GM21526 (cell line): ENCODE results near the gene CMPK2.
"Not testable (repeated sequence)": the region's sequence is repeated elsewhere in the genome, so short reads cannot be mapped to it uniquely, and the experiment has no call there.

Experiments
- ATAC-seq: cut with Tn5 transposase; IDR thresholded peaks from one replicate; pipeline ENCODE4 v1.9.1; 2021; ENCODE audit warnings: moderate library complexity; ENCODE audit not compliant: unreplicated experiment, low FRiP score

CMPK2 gene

DNA sequence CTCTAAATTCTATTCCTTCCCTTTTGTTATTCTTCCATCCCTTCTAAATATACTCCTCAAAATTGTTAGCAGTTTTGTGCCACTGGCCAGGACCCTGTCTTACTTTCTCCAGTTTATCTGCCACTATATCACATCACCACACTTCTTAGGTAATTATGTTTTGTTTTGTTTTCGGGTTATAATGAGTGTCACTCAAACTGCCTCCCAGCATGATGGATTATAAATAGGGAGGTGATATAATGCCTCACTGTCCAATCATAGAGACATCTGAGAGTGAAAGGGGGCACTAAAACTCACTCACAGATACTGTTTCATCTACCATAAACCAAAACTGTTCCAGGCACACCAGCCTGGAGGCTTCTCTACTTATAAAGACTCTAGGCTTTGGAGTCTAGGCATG lies 15.3 kb upstream of the CMPK2 start:
- no peak for ATAC-seq

DNA sequence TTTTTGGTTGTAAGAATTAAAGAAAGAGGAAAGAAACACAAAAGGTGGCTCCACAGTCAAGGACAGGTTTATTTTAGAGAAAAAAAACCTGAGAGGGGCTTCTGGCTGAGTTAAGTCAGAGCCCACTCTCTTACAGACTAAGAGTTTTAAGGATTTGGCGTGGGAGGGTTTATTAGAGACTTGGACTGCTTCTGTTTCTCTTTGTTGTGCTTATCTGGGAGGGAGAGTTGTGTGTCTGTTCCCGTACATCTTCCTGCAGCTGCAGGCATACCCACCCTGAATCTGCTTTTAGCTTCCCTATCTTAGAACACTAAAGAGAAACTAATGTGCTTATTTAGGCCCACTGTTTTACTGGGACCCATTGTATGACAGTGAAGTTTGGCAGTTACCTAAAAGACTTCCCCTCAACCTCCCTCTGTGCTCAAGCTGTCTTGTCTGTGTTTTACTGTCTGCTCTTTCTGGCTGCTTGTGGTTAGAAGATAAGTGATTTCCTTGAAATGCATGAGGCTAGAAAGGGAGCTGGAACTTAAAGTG lies 14.6 kb upstream of the CMPK2 start:
- no peak for ATAC-seq

GRCh38 chr2:6879011-6879410 lies 13.3 kb upstream of the CMPK2 start:
- no peak for ATAC-seq

- no peak for ATAC-seq
Observed at GRCh38 chr2:6878549-6878948, 12.8 kb upstream of the CMPK2 start.

DNA sequence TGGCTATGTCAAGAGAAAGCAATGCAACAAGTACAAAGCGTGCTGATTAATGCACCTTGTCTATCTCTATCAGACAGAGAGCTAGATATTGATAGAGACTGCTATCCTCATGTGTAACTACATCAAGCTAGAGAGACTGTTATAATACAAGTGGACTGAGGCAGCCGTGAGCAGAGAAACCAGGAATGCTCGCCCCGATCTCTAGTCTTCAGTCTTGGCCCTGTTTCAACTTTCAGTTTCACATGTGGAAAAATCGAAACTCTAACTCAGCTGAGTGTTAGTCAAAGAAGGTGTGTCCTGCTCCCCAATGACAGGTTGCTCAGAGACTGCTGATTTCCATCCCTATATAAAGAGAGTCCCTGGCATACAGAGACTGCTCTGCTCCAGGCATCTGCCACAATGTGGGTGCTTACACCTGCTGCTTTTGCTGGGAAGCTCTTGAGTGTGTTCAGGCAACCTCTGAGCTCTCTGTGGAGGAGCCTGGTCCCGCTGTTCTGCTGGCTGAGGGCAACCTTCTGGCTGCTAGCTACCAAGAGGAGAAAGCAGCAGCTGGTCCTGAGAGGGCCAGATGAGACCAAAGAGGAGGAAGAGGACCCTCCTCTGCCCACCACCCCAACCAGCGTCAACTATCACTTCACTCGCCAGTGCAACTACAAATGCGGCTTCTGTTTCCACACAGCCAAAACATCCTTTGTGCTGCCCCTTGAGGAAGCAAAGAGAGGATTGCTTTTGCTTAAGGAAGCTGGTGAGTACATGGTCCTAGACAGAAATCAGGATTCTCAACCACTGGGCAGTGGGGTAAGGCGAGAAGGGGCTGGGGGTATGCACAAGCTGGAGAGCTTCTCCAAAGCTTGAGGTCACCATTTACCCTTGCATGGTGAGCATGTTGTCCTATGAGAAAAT lies 11.9 kb upstream of the CMPK2 start, which contains the start of gene RSAD2:
TSS of gene RSAD2 (plus strand) at position 376 of the 903 bp plus-strand sequence. CDS start at position 400, 24 bp downstream.
- ATAC-seq: no peak

GRCh38 chr2:6876309-6876708 lies 10.6 kb upstream of the CMPK2 start:
- ATAC-seq: no peak

GRCh38 chr2:6874032-6874431 lies 8.3 kb upstream of the CMPK2 start:
- ATAC-seq: no peak

DNA sequence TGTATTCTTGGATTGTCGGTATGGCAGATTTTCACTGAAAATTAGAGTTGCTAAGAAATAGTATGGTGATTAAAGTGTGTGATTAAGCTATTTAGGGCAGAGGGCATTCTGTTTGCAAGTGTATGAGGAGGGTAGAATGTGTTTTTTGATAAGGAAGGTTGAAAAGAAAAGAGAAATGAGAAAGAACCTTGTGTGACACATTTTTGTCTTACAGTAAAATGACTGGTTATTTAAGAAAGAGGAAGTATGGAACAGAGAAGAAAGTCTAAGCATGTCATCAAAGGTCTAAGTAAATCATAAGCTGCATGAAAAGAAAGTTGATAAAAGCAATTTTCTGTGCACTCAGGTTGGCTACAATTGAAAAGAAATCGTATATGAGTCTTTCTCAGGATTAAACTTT lies 6.7 kb upstream of the CMPK2 start:
- ATAC-seq: no peak

DNA sequence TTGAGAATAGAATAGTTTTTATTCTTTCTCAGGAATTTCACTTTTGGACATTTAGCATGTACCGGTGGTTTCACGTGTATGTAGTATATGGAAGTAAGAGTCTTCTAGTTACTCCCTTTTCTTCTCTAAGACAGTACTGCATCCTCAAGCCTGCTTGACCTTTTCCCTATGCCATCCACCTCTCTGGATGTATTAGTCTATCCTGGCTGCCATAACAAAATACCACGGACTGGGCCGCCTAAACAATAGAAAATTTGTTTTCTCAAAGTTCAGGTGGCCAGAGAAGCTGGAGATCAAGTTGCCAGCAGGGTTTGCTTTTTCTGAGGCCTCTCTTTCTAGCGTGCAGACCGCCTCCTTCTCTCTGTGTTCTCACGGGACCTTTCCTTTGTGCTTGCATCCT lies 1.3 kb upstream of the CMPK2 start:
- ATAC-seq: no peak

DNA sequence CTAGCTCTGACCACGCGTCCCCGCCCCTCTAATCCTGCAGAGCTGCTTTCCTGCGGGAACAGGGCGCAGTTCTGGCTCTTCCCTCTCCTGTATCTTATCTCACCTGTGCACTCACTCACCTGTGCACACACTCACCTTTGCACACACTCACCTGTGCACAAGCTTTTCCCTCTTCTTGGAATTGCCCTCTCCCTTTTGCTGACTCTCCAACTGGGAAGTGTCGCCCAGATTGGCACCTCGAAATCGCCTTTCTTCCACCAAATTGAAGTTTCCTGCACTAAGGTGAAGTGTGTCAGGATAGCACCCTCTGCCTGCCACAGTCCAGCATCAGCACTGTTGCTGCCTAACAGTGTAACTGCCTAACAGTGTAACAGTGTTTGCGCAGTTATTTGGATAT lies 566 bp upstream of the CMPK2 start:
- ATAC-seq: peak; percentile 34

GRCh38 chr2:6864923-6865345 lies 773 bp downstream of the CMPK2 start:
- peak; percentile 15 for ATAC-seq

DNA sequence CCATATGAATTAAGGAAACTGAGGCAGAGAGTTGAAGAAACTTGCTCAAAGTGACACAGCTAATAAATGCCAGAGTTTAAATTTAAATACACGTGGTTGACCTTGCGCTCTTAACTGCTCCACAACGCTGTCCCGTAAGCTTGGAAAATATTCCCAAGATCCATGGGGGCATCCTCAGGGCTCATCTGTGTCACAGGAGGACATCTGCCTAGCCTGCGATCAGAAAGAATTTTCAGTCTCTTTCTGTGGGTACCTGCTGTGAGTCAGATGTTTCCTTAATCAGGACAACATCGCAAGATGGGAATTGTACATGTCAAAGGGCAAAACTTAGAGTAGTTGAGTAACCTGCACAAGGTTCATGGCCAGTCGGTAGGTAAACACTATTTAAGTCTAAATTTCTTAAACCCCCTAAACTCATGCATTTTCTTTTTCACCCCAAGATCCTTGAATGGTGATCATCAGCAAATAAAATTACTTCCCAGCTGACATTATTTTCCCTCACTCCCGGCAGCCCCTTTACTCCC lies 1.4 kb downstream of the CMPK2 start:
- no peak for ATAC-seq

DNA sequence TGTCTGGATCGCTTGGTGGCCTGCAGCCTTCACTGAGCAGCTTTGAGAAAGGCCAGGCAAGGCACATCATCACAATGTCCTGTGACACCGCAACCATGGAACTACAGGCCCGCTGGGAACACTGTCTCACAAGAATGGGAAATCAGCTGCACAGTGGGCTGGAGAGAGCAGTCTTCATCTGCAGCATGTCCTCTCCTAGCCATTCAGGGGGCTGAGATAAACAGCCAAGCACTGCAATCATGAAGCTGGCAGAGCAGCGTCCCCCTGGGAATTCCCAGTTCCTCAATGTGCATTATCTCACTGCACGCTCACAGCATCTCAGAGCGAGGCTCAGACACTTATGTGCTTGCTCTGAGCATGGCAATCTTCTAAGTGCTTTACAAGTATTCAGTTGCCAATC lies 1.9 kb downstream of the CMPK2 start:
- no peak for ATAC-seq

DNA sequence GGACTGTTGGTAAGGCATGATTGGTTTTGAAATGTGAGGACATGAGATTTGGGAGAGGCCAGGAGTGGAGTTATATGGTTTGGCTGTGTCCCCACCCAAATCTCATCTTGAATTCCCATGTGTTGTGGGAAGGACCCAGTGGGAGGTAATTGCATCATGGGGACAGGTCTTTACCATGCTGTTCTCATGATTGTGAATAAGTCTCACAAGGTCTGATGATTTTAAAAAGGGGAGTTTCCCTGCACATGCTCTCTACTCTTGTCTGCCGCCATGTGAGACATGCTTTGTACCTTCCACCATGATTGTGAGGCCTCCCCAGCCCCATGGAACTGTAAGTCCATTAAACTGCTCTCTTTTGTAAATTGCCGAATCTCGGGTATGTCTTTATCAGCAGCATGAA lies 5.4 kb downstream of the CMPK2 start:
- no peak for ATAC-seq

DNA sequence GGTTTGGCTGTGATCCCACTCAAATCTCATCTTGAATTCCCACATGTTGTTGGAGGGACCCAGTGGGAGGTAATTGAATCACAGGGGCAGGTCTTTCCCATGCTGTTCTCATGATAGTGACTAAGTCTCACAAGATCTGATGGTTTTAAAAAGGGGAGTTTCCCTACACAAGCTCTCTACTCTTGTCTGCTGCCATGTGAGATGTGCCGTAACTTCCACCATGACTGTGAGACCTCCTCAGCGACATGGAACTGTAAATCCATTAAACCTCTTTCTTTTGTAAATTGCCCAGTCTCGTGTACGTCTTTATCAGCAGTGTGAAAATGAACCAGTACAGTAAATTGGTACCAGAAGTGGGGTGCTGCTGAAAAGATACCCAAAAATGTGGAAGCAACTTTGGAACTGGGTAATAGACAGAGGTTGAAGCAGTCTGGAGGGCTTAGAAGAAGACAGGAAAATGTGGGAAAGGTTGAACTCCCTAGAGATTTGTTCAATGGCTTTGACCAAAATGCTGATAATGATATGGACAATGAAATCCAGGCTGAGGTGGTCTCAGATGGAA lies 7.2 kb downstream of the CMPK2 start:
- not testable (repeated sequence) for ATAC-seq

- no peak for ATAC-seq
Observed at GRCh38 chr2:6856548-6856920, 9.2 kb downstream of the CMPK2 start.

DNA sequence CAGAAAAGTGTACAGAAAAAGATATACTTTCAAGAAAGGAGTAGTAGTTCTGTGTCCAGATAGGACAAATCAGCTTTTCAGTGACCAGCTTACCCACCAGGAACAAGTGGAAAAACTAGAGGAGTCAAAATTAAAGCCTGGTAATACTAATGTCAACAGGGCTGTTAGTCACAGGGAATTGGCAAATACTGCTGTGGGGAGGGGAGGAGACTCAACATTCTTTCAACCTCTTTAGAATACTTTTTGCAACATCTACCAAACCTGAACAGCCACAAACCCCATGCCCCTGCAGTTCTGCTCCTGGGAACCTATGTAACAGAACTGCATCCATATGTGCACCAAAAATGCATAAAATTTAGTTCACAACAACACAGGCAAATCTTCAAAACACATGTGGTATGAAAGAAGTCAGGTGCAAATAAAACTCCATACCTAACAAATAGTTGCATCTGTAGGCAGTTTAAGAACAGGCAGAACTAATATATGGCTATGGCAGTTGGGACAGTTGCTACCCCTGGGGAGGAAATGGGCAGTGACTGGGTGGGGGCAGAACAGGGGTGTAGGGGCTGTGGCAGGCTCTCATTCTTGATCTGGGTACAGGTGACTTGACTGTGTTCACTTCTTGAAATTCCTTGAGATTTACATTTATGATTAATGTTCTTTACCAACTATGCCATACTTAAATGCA lies 9.7 kb downstream of the CMPK2 start:
- ATAC-seq: no peak

GRCh38 chr2:6854416-6854815 lies 11.3 kb downstream of the CMPK2 start:
- no peak for ATAC-seq

DNA sequence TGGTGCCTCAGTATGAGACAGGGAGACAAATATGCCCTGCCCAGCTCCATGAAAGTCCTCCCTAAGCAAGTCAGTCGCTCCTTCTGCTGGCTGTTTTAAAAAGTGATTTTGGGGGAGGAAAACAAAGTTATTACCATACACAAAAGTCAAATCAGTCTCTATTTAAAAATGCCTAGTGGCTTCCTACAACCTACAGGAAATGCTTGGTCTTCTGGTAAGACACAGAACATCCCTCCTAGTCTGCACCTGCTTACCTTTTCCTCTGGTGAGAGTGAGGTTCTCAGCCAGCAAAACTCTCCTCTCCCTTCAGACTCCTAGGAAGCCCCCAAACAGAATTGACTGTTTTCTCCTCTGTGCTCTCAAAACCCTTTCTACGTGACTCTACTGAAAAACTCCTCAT lies 13.5 kb downstream of the CMPK2 start:
- no peak for ATAC-seq

- no peak for ATAC-seq
Observed at GRCh38 chr2:6846967-6847681, 18.6 kb downstream of the CMPK2 start.
